A673 (cell line): ENCODE measurements around the gene GSTO2. TPM values are rescaled to one million over a fixed set of nuclear protein-coding genes. Genes with fewer than 3 reads are reported as not detected.

ENCODE experiments used
- BruUV-seq: library from RNA; stranded (reverse); fragments of 400-500 nt; replicated peaks from 2 replicates; lab custom pipeline; 2021; lab: Mats Ljungman, UMichigan
- CTCF ChIA-PET: fragments of 300-600 bp; sonication (Branson Sonifier 250); formaldehyde crosslinking; loops from one replicate; lab custom pipeline; 2022; ENCODE audit warnings: antibody characterized with exemption; lab: Charles Lee
- POLR2A ChIA-PET: fragments of 300-600 bp; sonication (Branson Sonifier 250); formaldehyde crosslinking; loops from one replicate; lab custom pipeline; 2022; ENCODE audit warnings: antibody characterized with exemption; ENCODE audit not compliant: low non-redundant PET; lab: Charles Lee
- DNase-seq: peaks from one replicate; pipeline ENCODE4 v3.0.0-alpha.2; 2015; ENCODE audit warnings: low spot score
- H3K27ac ChIP-seq: fragments of 200-600 bp; sonication (generic); 2 replicates; pipeline ENCODE4 v1.5.1; 2016; ENCODE audit warnings: mixed run types, low read depth, mild to moderate bottlenecking, mixed read lengths, antibody characterized with exemption, low read length; ENCODE audit not compliant: poor library complexity, severe bottlenecking
- H3K27me3 ChIP-seq: fragments of 200-600 bp; sonication (generic); replicated peaks from 2 replicates; pipeline ENCODE4 v1.6.1; 2017; ENCODE audit warnings: mixed run types, low read depth, mild to moderate bottlenecking, mixed read lengths, antibody characterized with exemption, low read length; ENCODE audit not compliant: insufficient read depth, poor library complexity
- H3K36me3 ChIP-seq: fragments of 200-600 bp; sonication (generic); 2 replicates; pipeline ENCODE4 v1.6.1; 2016; ENCODE audit warnings: mixed run types, mild to moderate bottlenecking, mixed read lengths, antibody characterized with exemption, low read length; ENCODE audit not compliant: insufficient read depth, poor library complexity, severe bottlenecking
- H3K4me1 ChIP-seq: fragments of 200-600 bp; sonication (generic); 2 replicates; pipeline ENCODE4 v1.6.1; 2017; ENCODE audit warnings: mixed run types, mild to moderate bottlenecking, mixed read lengths, antibody characterized with exemption, low read length; ENCODE audit not compliant: insufficient read depth, poor library complexity, severe bottlenecking
- H3K4me3 ChIP-seq: fragments of 200-600 bp; sonication (generic); 2 replicates; pipeline ENCODE4 v1.5.1; 2016; ENCODE audit warnings: low read depth, mixed run types, mild to moderate bottlenecking, mixed read lengths, low read length; ENCODE audit not compliant: poor library complexity, severe bottlenecking
- H3K9me3 ChIP-seq: fragments of 200-600 bp; sonication (generic); 2 replicates; pipeline ENCODE4 v1.6.1; 2016; ENCODE audit warnings: mixed run types, low read depth, mild to moderate bottlenecking, mixed read lengths, antibody characterized with exemption, low read length; ENCODE audit not compliant: poor library complexity, severe bottlenecking
- CTCF ChIP-seq: fragments of 300-800, 200-600 bp; sonication (generic); conservative IDR thresholded peaks from 2 replicates; pipeline ENCODE4 v1.5.1; 2017; ENCODE audit warnings: low read depth, mild to moderate bottlenecking, antibody characterized with exemption, low read length, moderate library complexity, mixed read lengths
- EZH2 ChIP-seq: fragments of 200-600 bp; sonication (generic); IDR thresholded peaks from 2 replicates; pipeline ENCODE4 v1.6.1; 2017; ENCODE audit warnings: borderline replicate concordance, low read depth, mild to moderate bottlenecking, mixed read lengths, antibody characterized with exemption, low read length; ENCODE audit not compliant: poor library complexity, severe bottlenecking
- intact Hi-C: fragments of 100-400 bp; cut with micrococcal nuclease; formaldehyde crosslinking; loops from one replicate; pipeline ENCODE4 v1.10.0; 2022; ENCODE audit not compliant: unreplicated experiment
- total RNA-seq: library from RNA; stranded (reverse); gene quantifications from 2 replicates; pipeline ENCODE4 v1.2.3, GENCODE V29; 2021

Gene GSTO2
- total RNA-seq, 1 experiment from 2014 or later, result 0.26 TPM

- TF ChIP-seq EZH2 (no peak), CTCF (no peak)
- no peaks in the 10 kb centered on the region for H3K27me3 ChIP-seq
- CTCF ChIA-PET, result no interaction called here
- peaks cover 41% of the 10 kb centered on the region for H3K4me1 ChIP-seq
- H3K36me3 ChIP-seq, result peaks cover 44% of the 10 kb centered on the region
- H3K4me3 ChIP-seq, result no peak overlapping the region
- H3K9me3 ChIP-seq, result no peaks in the 10 kb centered on the region
- POLR2A ChIA-PET, result no interaction called here
- DNase-seq, result no peak
- H3K27ac ChIP-seq, result no peak overlapping the region
- intact Hi-C loops, result no loop called here
- BruUV-seq, result no TSS peak
Measured at GRCh38 chr10:104258209-104258608, 10.8 kb upstream of the GSTO2 start.

GRCh38 chr10:104259456-104259855 lies 9.5 kb upstream of the GSTO2 start:
- no TSS peak for BruUV-seq
- ChIA-PET CTCF (no interaction called here), POLR2A (no interaction called here)
- H3K4me3 ChIP-seq, result no peak overlapping the region
- peaks cover 56% of the 10 kb centered on the region for H3K36me3 ChIP-seq
- no peaks in the 10 kb centered on the region for H3K27me3 ChIP-seq
- H3K27ac ChIP-seq, result no peak overlapping the region
- intact Hi-C loops, result no loop called here
- no peak for DNase-seq
- peaks cover 36% of the 10 kb centered on the region for H3K4me1 ChIP-seq
- no peak for TF ChIP-seq EZH2
- no peak for TF ChIP-seq CTCF
- H3K9me3 ChIP-seq, result no peaks in the 10 kb centered on the region

- Histone ChIP-seq H3K27ac (peak overlapping the region; percentile 66), H3K9me3 (no peaks in the 10 kb centered on the region), H3K27me3 (no peaks in the 10 kb centered on the region), H3K4me1 (peaks cover 34% of the 10 kb centered on the region), H3K4me3 (no peak overlapping the region), H3K36me3 (peaks cover 64% of the 10 kb centered on the region)
- POLR2A ChIA-PET, result no interaction called here
- BruUV-seq, result no TSS peak
- TF ChIP-seq CTCF (no peak), EZH2 (no peak)
- no peak for DNase-seq
- CTCF ChIA-PET, result no interaction called here
- intact Hi-C loops, result no loop called here
Measured at GRCh38 chr10:104259999-104260774, 8.8 kb upstream of the GSTO2 start.
